Astrocyte (in vitro differentiated cells and primary cell): ENCODE results near the gene SGO1. TPM values are rescaled to one million over a fixed set of nuclear protein-coding genes. Genes with fewer than 3 reads are reported as not detected.

Source experiments
- DNase-seq: peaks from one replicate; pipeline ENCODE4 v3.0.0-alpha.2; 2010; ENCODE audit warnings: low read depth
- FAIRE-seq: peaks from 2 replicates; lab custom pipeline; 2011; peaks lifted over from hg19 to GRCh38; lab: Jason Lieb, UNC
- H2AFZ ChIP-seq: 2 replicates; pipeline ENCODE4 v1.6.0; 2012; ENCODE audit warnings: low read depth, low read length, inconsistent platforms
- H3K27ac ChIP-seq: 2 replicates; pipeline ENCODE4 v1.5.1; 2011; ENCODE audit warnings: low read depth, low read length, inconsistent platforms
- H3K27me3 ChIP-seq: 2 replicates; pipeline ENCODE4 v1.6.0; 2011; ENCODE audit warnings: low read length, inconsistent platforms; ENCODE audit not compliant: insufficient read depth
- H3K36me3 ChIP-seq: 2 replicates; pipeline ENCODE4 v1.5.1; 2011; ENCODE audit warnings: low read length, inconsistent platforms; ENCODE audit not compliant: insufficient read depth
- H3K4me1 ChIP-seq: 2 replicates; pipeline ENCODE4 v1.5.1; 2011; ENCODE audit warnings: low read length, inconsistent platforms; ENCODE audit not compliant: insufficient read depth
- H3K4me2 ChIP-seq: 2 replicates; pipeline ENCODE4 v1.6.0; 2012; ENCODE audit warnings: low read length, inconsistent platforms
- H3K4me3 ChIP-seq: 2 replicates; pipeline ENCODE4 v1.5.1; 2011; ENCODE audit warnings: low read depth, mild to moderate bottlenecking, low read length, inconsistent platforms; ENCODE audit not compliant: insufficient read depth
- H3K79me2 ChIP-seq: 2 replicates; pipeline ENCODE4 v1.6.0; 2012; ENCODE audit warnings: mild to moderate bottlenecking, low read length, inconsistent platforms; ENCODE audit not compliant: insufficient read depth
- H3K9ac ChIP-seq: 2 replicates; pipeline ENCODE4 v1.6.0; 2012; ENCODE audit warnings: mild to moderate bottlenecking, low read length, inconsistent platforms
- H3K9me3 ChIP-seq: 2 replicates; pipeline ENCODE4 v1.5.1; 2012; ENCODE audit warnings: low read depth, mild to moderate bottlenecking, low read length, inconsistent platforms; ENCODE audit not compliant: insufficient read depth
- H4K20me1 ChIP-seq: 2 replicates; pipeline ENCODE4 v1.6.0; 2012; ENCODE audit warnings: low read length, inconsistent platforms; ENCODE audit not compliant: insufficient read depth
- H3K27ac Mint-ChIP-seq: one replicate; pipeline ENCODE4 v1.8.0; 2021; ENCODE audit warnings: mild to moderate bottlenecking, mixed read lengths; ENCODE audit not compliant: unreplicated experiment
- H3K27me3 Mint-ChIP-seq: one replicate; pipeline ENCODE4 v1.8.0; 2021; ENCODE audit warnings: low read depth, mixed read lengths; ENCODE audit not compliant: unreplicated experiment
- H3K36me3 Mint-ChIP-seq: one replicate; pipeline ENCODE4 v1.8.0; 2021; ENCODE audit warnings: low read depth, mixed read lengths; ENCODE audit not compliant: unreplicated experiment
- H3K4me1 Mint-ChIP-seq: one replicate; pipeline ENCODE4 v1.8.0; 2021; ENCODE audit warnings: low read depth, mixed read lengths; ENCODE audit not compliant: unreplicated experiment
- H3K4me3 Mint-ChIP-seq: one replicate; pipeline ENCODE4 v1.8.0; 2021; ENCODE audit warnings: mild to moderate bottlenecking, moderate library complexity, mixed read lengths; ENCODE audit not compliant: unreplicated experiment
- H3K9me3 Mint-ChIP-seq: one replicate; pipeline ENCODE4 v1.8.0; 2021; ENCODE audit warnings: mild to moderate bottlenecking, mixed read lengths; ENCODE audit not compliant: unreplicated experiment
- EZH2 ChIP-seq: IDR thresholded peaks from 2 replicates; pipeline ENCODE4 v1.6.1; 2012; ENCODE audit warnings: mild to moderate bottlenecking, low read length, inconsistent platforms; ENCODE audit not compliant: insufficient read depth
- total RNA-seq: library from RNA; stranded (reverse); gene quantifications from 2 replicates; pipeline ENCODE4 v1.2.1, GENCODE V29; 2021
- TF ChIP-seq, protein P1 (sequence below): IDR thresholded peaks from 2 replicates; pipeline ENCODE4 v1.5.1; 2011; ENCODE audit warnings: low read depth, mild to moderate bottlenecking, inconsistent platforms, low read length, moderate library complexity; ENCODE audit not compliant: insufficient read depth

Gene SGO1
- total RNA-seq, 1 donor from 2014 or later = 3.0 TPM

DNA sequence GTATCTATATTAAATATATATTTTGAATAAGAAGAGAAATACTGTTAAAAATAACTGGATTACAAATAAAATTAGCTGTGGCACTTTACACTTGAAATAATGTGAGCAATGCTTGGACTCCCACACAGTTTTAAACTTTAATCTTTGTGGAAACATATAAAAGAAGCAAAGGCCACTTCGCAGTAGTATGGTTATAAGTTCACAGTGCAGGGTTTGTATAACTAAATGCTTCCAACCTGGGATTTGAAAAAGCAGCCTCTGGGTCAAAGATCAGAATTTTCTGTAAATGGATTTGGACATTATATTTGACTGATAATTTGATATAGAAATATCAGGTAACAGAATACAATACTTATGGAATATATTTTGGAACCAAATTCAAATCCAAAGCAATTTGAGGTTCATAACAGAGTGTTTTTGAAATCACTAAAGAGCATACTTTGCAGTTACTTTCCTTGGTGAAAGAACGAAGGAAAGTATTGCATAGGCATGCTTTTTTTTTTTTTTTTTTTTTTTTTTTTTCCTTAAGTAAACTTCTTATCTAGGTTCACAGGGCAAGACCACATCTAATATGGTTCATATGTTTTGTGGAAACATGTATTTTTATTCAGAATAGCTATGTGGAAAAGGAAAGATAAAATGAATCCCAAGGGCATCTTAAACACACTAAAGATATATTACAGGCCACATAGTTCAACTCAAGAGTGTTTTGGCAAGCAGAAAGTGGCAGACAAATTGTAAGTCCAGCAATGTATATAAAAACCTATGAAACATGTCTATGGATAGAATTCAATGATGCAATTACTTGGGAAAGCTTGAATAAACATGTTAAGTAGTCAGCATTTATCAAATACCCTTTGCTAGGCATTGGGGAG, 47.1 kb upstream of the SGO1 start:
- H3K27ac ChIP-seq = no peak overlapping the region
- H3K9me3 ChIP-seq = no peaks in the 10 kb centered on the region
- Mint-ChIP-seq H3K9me3 (no peaks in the 10 kb centered on the region), H3K27ac (no peak overlapping the region), H3K4me3 (no peak overlapping the region), H3K27me3 (no peaks in the 10 kb centered on the region), H3K36me3 (no peaks in the 10 kb centered on the region), H3K4me1 (no peaks in the 10 kb centered on the region)
- TF ChIP-seq, protein P1, sequence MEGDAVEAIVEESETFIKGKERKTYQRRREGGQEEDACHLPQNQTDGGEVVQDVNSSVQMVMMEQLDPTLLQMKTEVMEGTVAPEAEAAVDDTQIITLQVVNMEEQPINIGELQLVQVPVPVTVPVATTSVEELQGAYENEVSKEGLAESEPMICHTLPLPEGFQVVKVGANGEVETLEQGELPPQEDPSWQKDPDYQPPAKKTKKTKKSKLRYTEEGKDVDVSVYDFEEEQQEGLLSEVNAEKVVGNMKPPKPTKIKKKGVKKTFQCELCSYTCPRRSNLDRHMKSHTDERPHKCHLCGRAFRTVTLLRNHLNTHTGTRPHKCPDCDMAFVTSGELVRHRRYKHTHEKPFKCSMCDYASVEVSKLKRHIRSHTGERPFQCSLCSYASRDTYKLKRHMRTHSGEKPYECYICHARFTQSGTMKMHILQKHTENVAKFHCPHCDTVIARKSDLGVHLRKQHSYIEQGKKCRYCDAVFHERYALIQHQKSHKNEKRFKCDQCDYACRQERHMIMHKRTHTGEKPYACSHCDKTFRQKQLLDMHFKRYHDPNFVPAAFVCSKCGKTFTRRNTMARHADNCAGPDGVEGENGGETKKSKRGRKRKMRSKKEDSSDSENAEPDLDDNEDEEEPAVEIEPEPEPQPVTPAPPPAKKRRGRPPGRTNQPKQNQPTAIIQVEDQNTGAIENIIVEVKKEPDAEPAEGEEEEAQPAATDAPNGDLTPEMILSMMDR = no peak
- no peak for TF ChIP-seq EZH2
- no peaks in the 10 kb centered on the region for H4K20me1 ChIP-seq
- H2AFZ ChIP-seq = no peak overlapping the region
- no peak for FAIRE-seq
- H3K36me3 ChIP-seq = no peaks in the 10 kb centered on the region
- no peak overlapping the region for H3K4me3 ChIP-seq
- H3K9ac ChIP-seq = no peak overlapping the region
- no peaks in the 10 kb centered on the region for H3K79me2 ChIP-seq
- H3K27me3 ChIP-seq = peaks cover 3% of the 10 kb centered on the region
- H3K4me1 ChIP-seq = no peaks in the 10 kb centered on the region
- no peak for DNase-seq
- H3K4me2 ChIP-seq = no peak overlapping the region

DNA sequence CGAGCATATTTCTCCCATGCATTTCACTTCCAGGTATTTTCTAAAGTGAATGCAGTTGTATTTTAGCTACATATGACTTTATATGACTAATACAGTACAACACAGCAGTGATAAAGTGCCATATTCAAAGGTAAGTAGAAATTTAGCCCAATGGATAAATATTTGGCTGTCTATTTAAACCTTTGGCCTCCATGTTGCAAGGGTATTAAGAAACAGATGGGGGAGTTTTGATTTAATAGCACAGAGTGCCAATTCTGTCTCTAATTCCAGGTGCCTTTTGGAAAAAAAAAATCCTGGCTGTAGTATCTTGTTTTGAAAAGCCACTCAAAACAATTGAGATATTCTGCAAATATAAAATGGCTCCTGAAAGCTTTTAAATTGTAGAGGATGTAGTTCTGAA, 44.9 kb upstream of the SGO1 start:
- Mint-ChIP-seq H3K4me1 (no peaks in the 10 kb centered on the region), H3K27me3 (no peaks in the 10 kb centered on the region), H3K27ac (no peak overlapping the region), H3K36me3 (no peaks in the 10 kb centered on the region), H3K9me3 (no peaks in the 10 kb centered on the region), H3K4me3 (no peak overlapping the region)
- H3K9me3 ChIP-seq = no peaks in the 10 kb centered on the region
- no peak for FAIRE-seq
- H3K27ac ChIP-seq = no peak overlapping the region
- no peak overlapping the region for H3K4me2 ChIP-seq
- H3K9ac ChIP-seq = no peak overlapping the region
- TF ChIP-seq, protein P1 = no peak
- TF ChIP-seq EZH2 = no peak
- H2AFZ ChIP-seq = no peak overlapping the region
- H3K36me3 ChIP-seq = no peaks in the 10 kb centered on the region
- H3K79me2 ChIP-seq = no peaks in the 10 kb centered on the region
- no peak overlapping the region for H3K4me3 ChIP-seq
- no peak for DNase-seq
- H3K4me1 ChIP-seq = no peaks in the 10 kb centered on the region
- peaks cover 3% of the 10 kb centered on the region for H3K27me3 ChIP-seq
- H4K20me1 ChIP-seq = no peaks in the 10 kb centered on the region

DNA sequence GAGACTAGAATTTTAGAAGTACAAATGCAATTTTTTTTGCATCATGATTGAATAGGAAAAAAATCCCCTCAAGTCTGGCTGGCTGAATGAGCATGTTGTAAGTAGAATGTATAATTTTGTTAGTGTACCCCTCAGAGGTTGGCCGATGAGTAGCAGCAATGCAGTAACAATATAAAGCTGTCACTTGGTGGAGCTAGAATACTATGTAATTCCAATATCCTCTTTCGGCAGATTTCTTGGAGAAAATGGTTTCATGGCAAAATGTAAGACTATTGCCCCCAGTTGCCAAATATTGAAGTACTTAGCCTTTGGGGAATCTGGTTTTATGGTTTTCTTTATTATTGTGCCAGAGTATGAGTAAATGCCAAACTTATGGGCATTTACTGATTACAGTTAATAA, 39.8 kb upstream of the SGO1 start:
- Histone ChIP-seq H3K4me3 (no peak overlapping the region), H3K27me3 (no peaks in the 10 kb centered on the region), H3K4me2 (no peak overlapping the region), H4K20me1 (no peaks in the 10 kb centered on the region), H3K27ac (no peak overlapping the region), H3K36me3 (no peaks in the 10 kb centered on the region), H3K4me1 (no peaks in the 10 kb centered on the region), H2AFZ (no peak overlapping the region), H3K79me2 (no peaks in the 10 kb centered on the region), H3K9me3 (no peaks in the 10 kb centered on the region), H3K9ac (no peak overlapping the region)
- TF ChIP-seq, protein P1 = peak; percentile 56
- TF ChIP-seq EZH2 = no peak
- Mint-ChIP-seq H3K36me3 (no peaks in the 10 kb centered on the region), H3K4me1 (no peaks in the 10 kb centered on the region), H3K27me3 (no peaks in the 10 kb centered on the region), H3K9me3 (no peaks in the 10 kb centered on the region), H3K4me3 (no peak overlapping the region), H3K27ac (no peak overlapping the region)
- FAIRE-seq (no peak), DNase-seq (peak; percentile 6)
